ENCODE results near the gene SLC2A4RG.

GRCh38 chr20:63765902-63766301 is 26.3 kb downstream of the SLC2A4RG start:
- no peak for TF ChIP-seq CTCF (IDR thresholded peaks at IDR 0.05; ENCODE audit: insufficient read depth, low read depth, low read length)
- TF ChIP-seq EZH2 (IDR thresholded peaks at IDR 0.05; ENCODE audit: insufficient read depth, low read length): no peak
